Right lobe of liver (tissue), 4 donors: Measurements from ENCODE around the gene MGAT4D.

Source experiments
- POLR2A ChIP-seq: fragments of 450-650 bp; IDR thresholded peaks from one replicate; pipeline ENCODE4 v1.6.1; 2017; ENCODE audit warnings: antibody characterized with exemption, mild to moderate bottlenecking
- TF ChIP-seq, protein P1 (sequence below), 4 donors: fragments of 200-600 bp in 3 of 4; fragments of 450-650 bp in 1 of 4; IDR thresholded peaks; one replicate each; pipeline versions ENCODE4 v1.5.1 to v1.8.0; 2016 to 2022; ENCODE audit warnings: antibody characterized with exemption in 4 of 4, mild to moderate bottlenecking in 2 of 4
- donor health status: DM: no; HTN: no; CAD: no.
- donor health status: DM: no; HTN: no; CAD: no.
- donor health status: DM: no; HTN: yes; CAD: no.

DNA sequence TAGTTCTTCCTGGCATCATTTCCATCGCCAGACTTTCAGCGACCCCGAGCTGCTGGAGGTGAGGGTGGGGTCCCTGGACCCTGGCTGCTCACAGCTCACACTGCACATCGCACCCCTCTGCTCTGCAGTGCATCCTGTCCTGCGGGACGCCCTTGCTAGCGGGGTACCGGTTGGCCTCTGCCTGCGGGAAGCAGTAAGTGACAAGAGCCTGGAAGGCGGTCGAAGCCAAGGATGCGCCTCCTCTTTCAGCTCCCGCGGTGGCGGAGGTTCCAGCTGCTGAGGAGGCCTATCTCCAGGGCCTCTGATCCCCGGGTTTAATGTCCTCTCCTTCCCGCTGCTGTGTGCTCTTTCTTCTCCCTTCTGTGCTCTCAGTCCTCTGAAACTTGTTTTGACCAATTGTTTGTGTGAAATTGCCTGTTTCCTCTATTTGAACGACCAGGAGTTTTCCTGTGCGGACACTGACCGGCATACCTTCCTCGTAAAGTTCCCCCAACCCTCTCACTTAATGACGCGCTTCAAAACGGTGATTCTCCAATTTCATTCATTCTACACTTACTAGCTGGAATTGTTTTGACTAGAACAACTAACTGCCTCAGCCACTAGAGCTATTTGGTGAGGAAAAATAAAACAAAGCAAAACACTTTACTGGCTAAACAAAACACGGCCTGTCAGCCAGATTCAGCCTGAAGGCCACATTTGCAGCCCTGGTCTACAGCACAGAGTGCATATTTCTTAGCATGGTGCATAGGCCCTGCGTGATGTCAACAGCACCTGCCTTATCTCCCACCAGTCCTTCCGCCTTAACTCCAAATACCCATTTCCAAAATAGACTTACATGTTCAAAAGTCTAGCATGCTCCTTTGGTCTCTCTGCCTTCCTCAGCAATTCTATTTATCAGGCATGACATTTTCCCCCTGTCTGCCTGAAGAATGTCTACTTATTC lies 28.0 kb downstream of the MGAT4D start:
- TF ChIP-seq, protein P1, sequence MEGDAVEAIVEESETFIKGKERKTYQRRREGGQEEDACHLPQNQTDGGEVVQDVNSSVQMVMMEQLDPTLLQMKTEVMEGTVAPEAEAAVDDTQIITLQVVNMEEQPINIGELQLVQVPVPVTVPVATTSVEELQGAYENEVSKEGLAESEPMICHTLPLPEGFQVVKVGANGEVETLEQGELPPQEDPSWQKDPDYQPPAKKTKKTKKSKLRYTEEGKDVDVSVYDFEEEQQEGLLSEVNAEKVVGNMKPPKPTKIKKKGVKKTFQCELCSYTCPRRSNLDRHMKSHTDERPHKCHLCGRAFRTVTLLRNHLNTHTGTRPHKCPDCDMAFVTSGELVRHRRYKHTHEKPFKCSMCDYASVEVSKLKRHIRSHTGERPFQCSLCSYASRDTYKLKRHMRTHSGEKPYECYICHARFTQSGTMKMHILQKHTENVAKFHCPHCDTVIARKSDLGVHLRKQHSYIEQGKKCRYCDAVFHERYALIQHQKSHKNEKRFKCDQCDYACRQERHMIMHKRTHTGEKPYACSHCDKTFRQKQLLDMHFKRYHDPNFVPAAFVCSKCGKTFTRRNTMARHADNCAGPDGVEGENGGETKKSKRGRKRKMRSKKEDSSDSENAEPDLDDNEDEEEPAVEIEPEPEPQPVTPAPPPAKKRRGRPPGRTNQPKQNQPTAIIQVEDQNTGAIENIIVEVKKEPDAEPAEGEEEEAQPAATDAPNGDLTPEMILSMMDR (IDR thresholded peaks at IDR 0.05), result no peak
- no peak for TF ChIP-seq POLR2A
